ENCODE data around the gene PSEN1.
"Not testable (repeated sequence)": the region's sequence is repeated elsewhere in the genome, so short reads cannot be mapped to it uniquely, and the experiment has no call there.

PSEN1 gene

GRCh38 chr14:73153272-73153671, 17.0 kb downstream of the PSEN1 start:
- Histone ChIP-seq H3K9me3 (ENCODE audit: control insufficient read depth, insufficient read depth, low read length) (no peaks in the 10 kb centered on the region), H3K36me3 (ENCODE audit: control insufficient read depth, insufficient read depth, low read length) (no peaks in the 10 kb centered on the region), H3K27ac (ENCODE audit: low read length) (no peak overlapping the region), H3K4me3 (ENCODE audit: low read length) (no peak overlapping the region), H3K4me1 (ENCODE audit: control insufficient read depth, insufficient read depth, low read length) (no peaks in the 10 kb centered on the region), H3K27me3 (ENCODE audit: control insufficient read depth, insufficient read depth, low read length) (no peaks in the 10 kb centered on the region)
- no peak for DNase-seq (ENCODE audit: low read depth, low spot score)

- Histone ChIP-seq H3K27me3 (ENCODE audit: control insufficient read depth, insufficient read depth, low read length) (no peaks in the 10 kb centered on the region), H3K36me3 (ENCODE audit: control insufficient read depth, insufficient read depth, low read length) (no peaks in the 10 kb centered on the region), H3K4me1 (ENCODE audit: control insufficient read depth, insufficient read depth, low read length) (no peaks in the 10 kb centered on the region), H3K9me3 (ENCODE audit: control insufficient read depth, insufficient read depth, low read length) (no peaks in the 10 kb centered on the region), H3K27ac (ENCODE audit: low read length) (no peak overlapping the region), H3K4me3 (ENCODE audit: low read length) (no peak overlapping the region)
- no CpG with 5 or more reads among the region's 11 CpGs for WGBS (ENCODE audit: insufficient coverage, insufficient read length)
- DNase-seq (ENCODE audit: low read depth, low spot score), result no peak
Measured at GRCh38 chr14:73162251-73162650, 25.9 kb downstream of the PSEN1 start.

- Histone ChIP-seq H3K4me1 (ENCODE audit: control insufficient read depth, insufficient read depth, low read length) (no peaks in the 10 kb centered on the region), H3K4me3 (ENCODE audit: low read length) (no peak overlapping the region), H3K9me3 (ENCODE audit: control insufficient read depth, insufficient read depth, low read length) (no peaks in the 10 kb centered on the region), H3K36me3 (ENCODE audit: control insufficient read depth, insufficient read depth, low read length) (peaks cover 3% of the 10 kb centered on the region; the same call in 1 of the 2 replicates), H3K27ac (ENCODE audit: low read length) (no peak overlapping the region), H3K27me3 (ENCODE audit: control insufficient read depth, insufficient read depth, low read length) (no peaks in the 10 kb centered on the region)
- no peak for DNase-seq (ENCODE audit: low read depth, low spot score)
- WGBS (ENCODE audit: insufficient coverage, insufficient read length), result no CpG with 5 or more reads among the region's 1 CpG
Measured at GRCh38 chr14:73166399-73166798, 30.1 kb downstream of the PSEN1 start.

GRCh38 chr14:73167727-73168126, 31.4 kb downstream of the PSEN1 start:
- H3K27me3 ChIP-seq (ENCODE audit: control insufficient read depth, insufficient read depth, low read length), result no peaks in the 10 kb centered on the region
- H3K4me1 ChIP-seq (ENCODE audit: control insufficient read depth, insufficient read depth, low read length), result no peaks in the 10 kb centered on the region
- H3K27ac ChIP-seq (ENCODE audit: low read length), result no peak overlapping the region
- WGBS (ENCODE audit: insufficient coverage, insufficient read length), result no CpG with 5 or more reads among the region's 4 CpGs
- H3K4me3 ChIP-seq (ENCODE audit: low read length), result no peak overlapping the region
- DNase-seq (ENCODE audit: low read depth, low spot score), result no peak
- H3K36me3 ChIP-seq (ENCODE audit: control insufficient read depth, insufficient read depth, low read length), result peaks cover 3% of the 10 kb centered on the region; the same call in 1 of the 2 replicates
- no peaks in the 10 kb centered on the region for H3K9me3 ChIP-seq (ENCODE audit: control insufficient read depth, insufficient read depth, low read length)

- Histone ChIP-seq H3K36me3 (ENCODE audit: control insufficient read depth, insufficient read depth, low read length) (peaks cover 3% of the 10 kb centered on the region; the same call in 1 of the 2 replicates), H3K4me1 (ENCODE audit: control insufficient read depth, insufficient read depth, low read length) (no peaks in the 10 kb centered on the region), H3K27ac (ENCODE audit: low read length) (no peak overlapping the region), H3K4me3 (ENCODE audit: low read length) (no peak overlapping the region), H3K27me3 (ENCODE audit: control insufficient read depth, insufficient read depth, low read length) (no peaks in the 10 kb centered on the region), H3K9me3 (ENCODE audit: control insufficient read depth, insufficient read depth, low read length) (no peaks in the 10 kb centered on the region)
- no CpG with 5 or more reads among the region's 9 CpGs for WGBS (ENCODE audit: insufficient coverage, insufficient read length)
- no peak for DNase-seq (ENCODE audit: low read depth, low spot score)
Measured at GRCh38 chr14:73168274-73168673, 32.0 kb downstream of the PSEN1 start.

GRCh38 chr14:73168691-73169090, 32.4 kb downstream of the PSEN1 start:
- Histone ChIP-seq H3K27me3 (ENCODE audit: control insufficient read depth, insufficient read depth, low read length) (no peaks in the 10 kb centered on the region), H3K4me1 (ENCODE audit: control insufficient read depth, insufficient read depth, low read length) (no peaks in the 10 kb centered on the region), H3K9me3 (ENCODE audit: control insufficient read depth, insufficient read depth, low read length) (no peaks in the 10 kb centered on the region), H3K36me3 (ENCODE audit: control insufficient read depth, insufficient read depth, low read length) (peaks cover 3% of the 10 kb centered on the region; the same call in 1 of the 2 replicates), H3K27ac (ENCODE audit: low read length) (no peak overlapping the region), H3K4me3 (ENCODE audit: low read length) (no peak overlapping the region)
- no CpG with 5 or more reads among the region's 14 CpGs for WGBS (ENCODE audit: insufficient coverage, insufficient read length)
- DNase-seq (ENCODE audit: low read depth, low spot score), result no peak

- H3K4me3 ChIP-seq (ENCODE audit: low read length); H3K27ac ChIP-seq (ENCODE audit: low read length); H3K27me3 ChIP-seq (ENCODE audit: control insufficient read depth, insufficient read depth, low read length); H3K36me3 ChIP-seq (ENCODE audit: control insufficient read depth, insufficient read depth, low read length); H3K4me1 ChIP-seq (ENCODE audit: control insufficient read depth, insufficient read depth, low read length); DNase-seq (ENCODE audit: low read depth, low spot score); H3K9me3 ChIP-seq (ENCODE audit: control insufficient read depth, insufficient read depth, low read length): not testable (repeated sequence)
- WGBS (ENCODE audit: insufficient coverage, insufficient read length), result no CpG with 5 or more reads among the region's 6 CpGs
Measured at GRCh38 chr14:73169855-73170254, 33.5 kb downstream of the PSEN1 start.

- DNase-seq (ENCODE audit: low read depth, low spot score), result no peak
- no CpG with 5 or more reads among the region's 11 CpGs for WGBS (ENCODE audit: insufficient coverage, insufficient read length)
- H3K27me3 ChIP-seq (ENCODE audit: control insufficient read depth, insufficient read depth, low read length), result no peaks in the 10 kb centered on the region
- H3K9me3 ChIP-seq (ENCODE audit: control insufficient read depth, insufficient read depth, low read length), result no peaks in the 10 kb centered on the region
- H3K36me3 ChIP-seq (ENCODE audit: control insufficient read depth, insufficient read depth, low read length), result peaks cover 3% of the 10 kb centered on the region; the same call in 1 of the 2 replicates
- H3K4me1 ChIP-seq (ENCODE audit: control insufficient read depth, insufficient read depth, low read length), result no peaks in the 10 kb centered on the region
- H3K27ac ChIP-seq (ENCODE audit: low read length), result no peak overlapping the region
- no peak overlapping the region for H3K4me3 ChIP-seq (ENCODE audit: low read length)
Measured at GRCh38 chr14:73170686-73171085, 34.4 kb downstream of the PSEN1 start.

GRCh38 chr14:73172500-73172899, 36.2 kb downstream of the PSEN1 start:
- DNase-seq (ENCODE audit: low read depth, low spot score), result no peak
- Histone ChIP-seq H3K4me3 (ENCODE audit: low read length) (no peak overlapping the region), H3K4me1 (ENCODE audit: control insufficient read depth, insufficient read depth, low read length) (no peaks in the 10 kb centered on the region), H3K27ac (ENCODE audit: low read length) (no peak overlapping the region), H3K36me3 (ENCODE audit: control insufficient read depth, insufficient read depth, low read length) (peaks cover 3% of the 10 kb centered on the region; the same call in 1 of the 2 replicates), H3K9me3 (ENCODE audit: control insufficient read depth, insufficient read depth, low read length) (no peaks in the 10 kb centered on the region), H3K27me3 (ENCODE audit: control insufficient read depth, insufficient read depth, low read length) (no peaks in the 10 kb centered on the region)
- WGBS (ENCODE audit: insufficient coverage, insufficient read length), result no CpG with 5 or more reads among the region's 3 CpGs

GRCh38 chr14:73173092-73173735, 36.9 kb downstream of the PSEN1 start:
- DNase-seq (ENCODE audit: low read depth, low spot score), result no peak

GRCh38 chr14:73176685-73177084, 40.4 kb downstream of the PSEN1 start:
- H3K27ac ChIP-seq (ENCODE audit: low read length), result no peak overlapping the region
- no peaks in the 10 kb centered on the region for H3K9me3 ChIP-seq (ENCODE audit: control insufficient read depth, insufficient read depth, low read length)
- no peaks in the 10 kb centered on the region for H3K27me3 ChIP-seq (ENCODE audit: control insufficient read depth, insufficient read depth, low read length)
- WGBS (ENCODE audit: insufficient coverage, insufficient read length), result no CpG with 5 or more reads among the region's 3 CpGs
- H3K4me1 ChIP-seq (ENCODE audit: control insufficient read depth, insufficient read depth, low read length), result no peaks in the 10 kb centered on the region
- no peak for DNase-seq (ENCODE audit: low read depth, low spot score)
- no peak overlapping the region for H3K4me3 ChIP-seq (ENCODE audit: low read length)
- H3K36me3 ChIP-seq (ENCODE audit: control insufficient read depth, insufficient read depth, low read length), result no peaks in the 10 kb centered on the region; the same call in 1 of the 2 replicates

More at GRCh38 chr14:73173092-73173735, 36.9 kb downstream of the PSEN1 start:
- no peaks in the 10 kb centered on the region for H3K4me1 ChIP-seq (ENCODE audit: control insufficient read depth, insufficient read depth, low read length)
- H3K27me3 ChIP-seq (ENCODE audit: control insufficient read depth, insufficient read depth, low read length), result no peaks in the 10 kb centered on the region
- H3K27ac ChIP-seq (ENCODE audit: low read length), result no peak overlapping the region
- H3K4me3 ChIP-seq (ENCODE audit: low read length), result no peak overlapping the region
- H3K36me3 ChIP-seq (ENCODE audit: control insufficient read depth, insufficient read depth, low read length), result peaks cover 3% of the 10 kb centered on the region; the same call in 1 of the 2 replicates
- H3K9me3 ChIP-seq (ENCODE audit: control insufficient read depth, insufficient read depth, low read length), result no peaks in the 10 kb centered on the region
- 100% methylated on average over 1 of the region's 3 CpGs for WGBS (ENCODE audit: insufficient coverage, insufficient read length)

All from iPS DF 6.9 (cell line).